DND-41 (cell line): ENCODE data around the gene SPATC1L.

ENCODE experiments used
- CTCF ChIP-seq: IDR thresholded peaks from 2 replicates; pipeline ENCODE4 v1.5.1; 2012; ENCODE audit warnings: borderline replicate concordance, low read length, moderate library complexity, mild to moderate bottlenecking; ENCODE audit not compliant: poor library complexity, severe bottlenecking; ENCODE audit errors: extremely low read depth
- EZH2 ChIP-seq: IDR thresholded peaks from 3 replicates; pipeline ENCODE4 v1.6.1; 2012; ENCODE audit warnings: borderline replicate concordance, low read depth, mild to moderate bottlenecking, moderate library complexity, low read length, inconsistent platforms; ENCODE audit not compliant: severe bottlenecking

- TF ChIP-seq EZH2: no peak
- TF ChIP-seq CTCF: no peak
These were observed 2.8 kb downstream of the SPATC1L start for GRCh38 chr21:46181436-46181835.
